ENCODE data around the gene MSL1.

Gene MSL1

DNA sequence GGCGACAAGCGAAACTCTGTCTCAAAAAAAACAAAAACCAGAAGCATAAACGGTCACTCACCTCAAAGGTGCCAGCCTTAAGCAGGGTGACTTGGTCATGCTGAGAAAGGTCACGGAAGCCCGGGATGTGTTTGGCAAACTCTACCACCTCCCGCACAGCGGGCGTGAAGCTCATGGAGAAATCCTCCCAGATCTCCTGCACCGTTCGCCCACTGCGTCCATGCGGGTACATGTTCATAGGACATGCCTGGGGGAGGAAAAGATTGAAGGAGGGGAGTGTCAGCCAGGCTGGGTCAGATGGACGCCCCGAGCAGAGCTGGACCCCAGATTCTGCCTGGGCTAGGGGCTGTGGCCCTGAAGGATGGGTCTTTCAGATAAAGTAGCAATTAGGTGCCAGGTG lies 26.9 kb upstream of the MSL1 start:
- TF ChIP-seq, protein P1, sequence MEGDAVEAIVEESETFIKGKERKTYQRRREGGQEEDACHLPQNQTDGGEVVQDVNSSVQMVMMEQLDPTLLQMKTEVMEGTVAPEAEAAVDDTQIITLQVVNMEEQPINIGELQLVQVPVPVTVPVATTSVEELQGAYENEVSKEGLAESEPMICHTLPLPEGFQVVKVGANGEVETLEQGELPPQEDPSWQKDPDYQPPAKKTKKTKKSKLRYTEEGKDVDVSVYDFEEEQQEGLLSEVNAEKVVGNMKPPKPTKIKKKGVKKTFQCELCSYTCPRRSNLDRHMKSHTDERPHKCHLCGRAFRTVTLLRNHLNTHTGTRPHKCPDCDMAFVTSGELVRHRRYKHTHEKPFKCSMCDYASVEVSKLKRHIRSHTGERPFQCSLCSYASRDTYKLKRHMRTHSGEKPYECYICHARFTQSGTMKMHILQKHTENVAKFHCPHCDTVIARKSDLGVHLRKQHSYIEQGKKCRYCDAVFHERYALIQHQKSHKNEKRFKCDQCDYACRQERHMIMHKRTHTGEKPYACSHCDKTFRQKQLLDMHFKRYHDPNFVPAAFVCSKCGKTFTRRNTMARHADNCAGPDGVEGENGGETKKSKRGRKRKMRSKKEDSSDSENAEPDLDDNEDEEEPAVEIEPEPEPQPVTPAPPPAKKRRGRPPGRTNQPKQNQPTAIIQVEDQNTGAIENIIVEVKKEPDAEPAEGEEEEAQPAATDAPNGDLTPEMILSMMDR (IDR thresholded peaks at IDR 0.05; ENCODE audit: low read depth, low read length): no peak
- no peaks in the 10 kb centered on the region for H3K9me3 ChIP-seq (ENCODE audit: severe bottlenecking)
- DNase-seq: no peak
- H3K4me3 ChIP-seq (ENCODE audit: low read depth, low read length): no peak overlapping the region
- no peaks in the 10 kb centered on the region for H3K27me3 ChIP-seq (ENCODE audit: insufficient read depth, low read depth, severe bottlenecking)
- peaks cover 42% of the 10 kb centered on the region for H3K36me3 ChIP-seq
- peak overlapping the region; percentile 78; the same call in 1 of the 2 replicates for H3K27ac ChIP-seq

DNA sequence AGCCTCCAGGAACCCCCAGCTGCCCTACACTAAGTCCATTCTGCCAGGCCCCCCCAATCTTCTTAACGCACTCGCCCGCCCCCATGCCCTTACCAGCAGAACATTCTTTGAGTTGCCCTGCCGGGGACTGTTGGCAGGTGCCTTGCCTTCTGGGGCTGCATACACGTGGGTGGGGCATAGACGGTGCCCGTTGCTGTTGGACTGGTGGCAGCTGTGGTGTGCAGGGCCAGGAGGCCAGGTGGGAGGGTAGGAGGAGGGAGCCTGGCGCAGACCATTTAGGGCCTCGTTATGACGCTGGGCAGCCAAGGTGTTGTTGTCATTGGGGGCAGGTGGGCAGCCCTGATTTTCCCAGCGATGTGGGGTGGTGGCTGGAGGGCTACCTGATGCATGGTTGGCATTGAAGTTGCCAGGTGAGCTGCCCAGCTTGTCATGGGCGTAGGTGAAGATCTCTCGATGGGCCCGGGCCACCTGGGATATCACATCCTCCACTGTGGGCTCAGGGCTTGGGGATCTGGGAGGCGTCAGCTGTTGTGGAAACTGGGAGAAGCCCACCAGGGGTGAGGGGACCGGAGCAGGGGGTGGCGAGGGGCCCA lies 26.3 kb upstream of the MSL1 start:
- DNase-seq: no peak

DNA sequence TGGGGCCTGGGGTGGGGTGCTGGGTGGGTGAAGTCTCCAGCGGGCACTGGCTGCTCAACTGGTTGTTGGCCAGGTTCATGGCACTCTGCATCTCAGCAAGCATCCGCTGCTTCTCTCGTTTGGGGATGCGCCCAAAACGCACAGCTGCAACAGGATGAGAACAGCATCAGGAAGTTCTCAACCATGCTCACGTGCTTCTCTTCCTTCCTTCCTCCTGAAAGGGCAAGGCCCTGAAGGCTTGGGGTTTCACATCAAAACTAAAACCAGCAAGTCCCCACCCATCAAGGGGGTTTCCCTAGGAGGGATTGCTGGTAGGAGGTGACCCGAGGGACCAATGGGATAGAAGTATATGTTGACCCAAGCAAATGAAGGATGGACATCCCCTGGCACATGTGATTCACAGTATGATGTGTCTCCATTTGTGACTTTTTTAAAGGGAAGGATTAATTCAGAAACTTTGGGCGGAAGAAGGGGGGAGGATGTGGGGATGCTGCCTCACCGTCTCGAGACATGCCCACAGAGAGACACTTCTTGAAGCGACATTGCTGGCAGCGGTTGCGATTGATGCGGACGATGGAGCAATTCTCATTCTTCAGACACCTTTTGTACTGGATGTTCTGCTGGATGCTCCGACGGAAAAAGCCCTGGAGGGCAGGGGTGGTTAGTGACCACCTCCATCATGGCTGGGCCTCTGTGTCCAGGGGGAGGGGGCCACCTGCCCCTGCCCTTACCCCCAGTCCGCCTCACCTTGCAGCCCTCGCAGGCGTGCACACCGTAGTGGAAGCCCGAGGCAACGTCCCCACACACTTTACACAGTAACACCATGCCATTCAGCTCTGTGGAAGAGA lies 25.6 kb upstream of the MSL1 start:
- H3K9me3 ChIP-seq (ENCODE audit: severe bottlenecking): no peaks in the 10 kb centered on the region
- H3K36me3 ChIP-seq: peaks cover 42% of the 10 kb centered on the region
- no peak overlapping the region for H3K4me3 ChIP-seq (ENCODE audit: low read depth, low read length)
- TF ChIP-seq, protein P1 (IDR thresholded peaks at IDR 0.05; ENCODE audit: low read depth, low read length): no peak
- H3K27ac ChIP-seq: no peak overlapping the region
- no peak for DNase-seq
- H3K27me3 ChIP-seq (ENCODE audit: insufficient read depth, low read depth, severe bottlenecking): no peaks in the 10 kb centered on the region

More for the DNA sequence above, 26.3 kb upstream of the MSL1 start:
- TF ChIP-seq, protein P1 (IDR thresholded peaks at IDR 0.05; ENCODE audit: low read depth, low read length): no peak
- no peak overlapping the region for H3K27ac ChIP-seq
- H3K9me3 ChIP-seq (ENCODE audit: severe bottlenecking): no peaks in the 10 kb centered on the region
- H3K4me3 ChIP-seq (ENCODE audit: low read depth, low read length): no peak overlapping the region
- peaks cover 42% of the 10 kb centered on the region for H3K36me3 ChIP-seq
- H3K27me3 ChIP-seq (ENCODE audit: insufficient read depth, low read depth, severe bottlenecking): no peaks in the 10 kb centered on the region

DNA sequence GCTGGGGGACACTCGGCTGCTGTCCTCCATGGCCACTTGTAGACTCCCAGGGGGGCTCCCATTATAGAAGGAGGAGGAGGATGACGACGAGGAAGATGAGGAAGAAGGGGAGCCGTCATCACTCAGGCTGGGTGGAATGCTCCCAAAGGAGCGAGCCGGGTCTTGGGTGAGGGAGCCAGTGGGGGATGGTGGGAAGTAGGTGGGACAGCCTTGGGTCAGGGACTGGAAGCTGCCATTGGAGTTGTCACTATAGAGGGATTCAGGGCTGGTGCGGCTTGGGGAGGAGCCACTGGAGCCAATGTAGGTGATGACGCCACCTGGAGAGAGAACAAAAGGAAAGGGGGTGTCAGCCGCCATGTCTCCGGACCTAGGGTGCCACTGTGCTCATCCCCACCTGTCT lies 24.7 kb upstream of the MSL1 start:
- Histone ChIP-seq H3K27me3 (ENCODE audit: insufficient read depth, low read depth, severe bottlenecking) (no peaks in the 10 kb centered on the region), H3K4me3 (ENCODE audit: low read depth, low read length) (no peak overlapping the region), H3K27ac (no peak overlapping the region), H3K36me3 (peaks cover 42% of the 10 kb centered on the region), H3K9me3 (ENCODE audit: severe bottlenecking) (no peaks in the 10 kb centered on the region)
- DNase-seq: no peak
- TF ChIP-seq, protein P1 (IDR thresholded peaks at IDR 0.05; ENCODE audit: low read depth, low read length): no peak

DNA sequence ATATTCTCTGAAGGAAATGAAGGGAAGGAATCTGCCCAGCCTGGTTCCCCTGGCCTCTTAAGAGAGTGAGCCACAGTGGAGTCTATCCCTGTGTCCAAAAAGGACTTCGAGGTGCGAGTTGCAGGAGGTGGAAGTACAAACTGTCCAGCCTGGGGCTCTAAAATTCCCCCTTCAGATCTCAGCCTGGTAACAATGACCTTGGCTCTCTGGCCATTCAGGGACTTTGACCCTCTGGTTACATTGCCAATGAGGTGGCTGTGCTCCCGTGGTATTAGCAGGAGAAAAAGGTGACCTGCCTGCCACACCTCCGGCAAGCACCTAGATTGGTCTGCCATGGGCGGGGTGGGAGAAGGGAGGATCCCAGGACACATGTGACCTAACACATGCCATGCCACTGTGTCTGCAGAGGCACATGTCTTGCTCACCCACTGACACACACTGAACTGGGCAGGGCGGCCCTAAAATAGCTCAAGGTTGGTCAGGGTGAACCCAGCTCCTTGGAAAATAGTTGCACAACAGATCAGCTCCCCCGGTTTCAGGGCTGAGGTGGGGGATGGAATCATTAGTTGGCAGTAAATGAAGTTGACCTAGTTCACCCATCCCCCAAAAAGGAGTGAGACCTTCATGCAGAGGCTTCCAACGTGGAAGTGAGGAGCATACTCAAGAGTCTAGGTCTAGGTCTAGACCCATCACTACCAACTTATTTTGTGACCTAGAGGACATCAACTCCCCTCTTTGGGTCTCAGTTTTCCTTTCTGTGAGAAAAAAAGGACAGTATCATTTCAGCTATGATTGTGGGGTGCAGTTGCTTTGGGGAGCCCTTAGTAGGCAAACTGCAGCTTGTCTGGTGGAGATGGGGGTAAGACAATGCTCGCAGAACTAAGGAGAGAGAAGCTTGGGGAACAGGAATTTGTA lies 23.6 kb upstream of the MSL1 start:
- H3K27ac ChIP-seq: peak overlapping the region; percentile 23; the same call in 1 of the 2 replicates
- DNase-seq: no peak
- TF ChIP-seq, protein P1 (IDR thresholded peaks at IDR 0.05; ENCODE audit: low read depth, low read length): no peak
- H3K27me3 ChIP-seq (ENCODE audit: insufficient read depth, low read depth, severe bottlenecking): no peaks in the 10 kb centered on the region
- peaks cover 38% of the 10 kb centered on the region for H3K36me3 ChIP-seq
- peak overlapping the region; percentile 80 for H3K4me3 ChIP-seq (ENCODE audit: low read depth, low read length)
- H3K9me3 ChIP-seq (ENCODE audit: severe bottlenecking): no peaks in the 10 kb centered on the region
